GM12875 (cell line): ENCODE data around the gene GMCL1.
A peak's percentile ranks its signal among the peaks of the same experiment; 100 is the strongest.
"Not testable (repeated sequence)": the region's sequence is repeated elsewhere in the genome, so short reads cannot be mapped to it uniquely, and the experiment has no call there.

Experiments used
- H3K4me3 ChIP-seq: one replicate; pipeline ENCODE4 v1.5.1; 2011; ENCODE audit warnings: low read depth, low read length, control low read depth
- TF ChIP-seq, protein P1 (sequence below): IDR thresholded peaks from 2 replicates; pipeline ENCODE4 v1.5.1; 2011; ENCODE audit warnings: low read depth, mild to moderate bottlenecking, control low read depth, inconsistent platforms, low read length, moderate library complexity, borderline replicate concordance; ENCODE audit not compliant: insufficient read depth

Gene GMCL1

DNA sequence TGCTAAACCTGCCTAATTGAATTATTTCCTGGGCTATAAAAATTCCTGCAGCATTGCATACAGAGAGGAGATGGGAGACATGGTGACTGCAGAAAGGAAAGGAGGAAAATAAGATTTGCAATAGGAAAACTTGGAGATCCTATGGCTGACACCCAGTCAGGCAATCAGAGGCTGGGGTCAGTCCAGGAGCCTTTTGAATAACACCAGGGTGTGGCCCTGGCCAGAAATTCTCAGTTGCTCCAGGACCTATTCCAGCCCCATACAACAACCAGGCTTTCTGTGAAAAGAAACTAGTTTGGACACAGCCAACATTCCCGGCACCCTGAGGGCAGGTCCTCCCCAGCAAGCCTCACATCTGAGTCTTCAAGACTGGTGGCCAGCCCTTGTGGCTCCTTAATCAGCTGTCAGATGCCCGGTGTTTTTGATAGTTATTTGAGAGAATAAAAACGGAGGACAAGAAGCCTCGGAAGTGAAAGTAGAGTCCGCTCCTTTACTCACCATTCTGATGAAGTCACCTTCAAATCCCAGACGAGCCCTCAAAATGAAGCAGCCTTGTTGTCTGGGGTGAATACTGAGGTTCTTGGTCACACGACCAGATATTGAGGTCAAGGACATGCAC lies 31.1 kb upstream of the GMCL1 start:
- TF ChIP-seq, protein P1, sequence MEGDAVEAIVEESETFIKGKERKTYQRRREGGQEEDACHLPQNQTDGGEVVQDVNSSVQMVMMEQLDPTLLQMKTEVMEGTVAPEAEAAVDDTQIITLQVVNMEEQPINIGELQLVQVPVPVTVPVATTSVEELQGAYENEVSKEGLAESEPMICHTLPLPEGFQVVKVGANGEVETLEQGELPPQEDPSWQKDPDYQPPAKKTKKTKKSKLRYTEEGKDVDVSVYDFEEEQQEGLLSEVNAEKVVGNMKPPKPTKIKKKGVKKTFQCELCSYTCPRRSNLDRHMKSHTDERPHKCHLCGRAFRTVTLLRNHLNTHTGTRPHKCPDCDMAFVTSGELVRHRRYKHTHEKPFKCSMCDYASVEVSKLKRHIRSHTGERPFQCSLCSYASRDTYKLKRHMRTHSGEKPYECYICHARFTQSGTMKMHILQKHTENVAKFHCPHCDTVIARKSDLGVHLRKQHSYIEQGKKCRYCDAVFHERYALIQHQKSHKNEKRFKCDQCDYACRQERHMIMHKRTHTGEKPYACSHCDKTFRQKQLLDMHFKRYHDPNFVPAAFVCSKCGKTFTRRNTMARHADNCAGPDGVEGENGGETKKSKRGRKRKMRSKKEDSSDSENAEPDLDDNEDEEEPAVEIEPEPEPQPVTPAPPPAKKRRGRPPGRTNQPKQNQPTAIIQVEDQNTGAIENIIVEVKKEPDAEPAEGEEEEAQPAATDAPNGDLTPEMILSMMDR, result no peak
- peak overlapping the region; percentile 46 for H3K4me3 ChIP-seq

DNA sequence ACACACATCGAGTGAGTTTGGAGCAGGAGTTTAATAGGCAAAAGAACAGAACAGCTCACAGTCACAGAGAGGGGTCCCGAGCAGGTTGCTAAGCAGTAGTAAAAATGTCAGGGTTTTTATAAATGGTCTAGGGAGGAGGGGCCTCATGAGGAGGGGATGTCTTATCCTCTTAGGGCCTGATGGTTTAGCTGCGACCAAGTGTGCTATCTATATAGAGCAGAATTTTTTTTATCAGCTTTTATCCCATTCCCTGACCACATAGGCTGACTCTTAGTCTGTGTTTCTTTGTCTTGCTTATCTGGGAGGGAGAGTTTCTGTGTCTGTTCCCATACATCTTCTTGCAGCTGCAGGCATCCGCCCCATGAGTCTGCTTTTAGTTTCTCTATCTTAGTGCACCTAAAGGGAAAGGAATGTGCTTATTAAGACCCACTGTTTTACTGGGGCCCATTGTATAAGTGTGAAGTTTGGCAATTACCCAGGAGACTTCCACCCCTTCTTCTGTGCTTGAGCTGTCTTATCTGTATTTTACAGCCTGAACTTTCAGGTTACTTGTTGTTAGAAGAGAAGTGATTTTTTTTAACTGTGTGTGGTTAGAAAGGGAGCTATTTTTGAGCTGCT lies 30.4 kb upstream of the GMCL1 start:
- H3K4me3 ChIP-seq, result peak overlapping the region; percentile 46
- TF ChIP-seq, protein P1, result no peak

DNA sequence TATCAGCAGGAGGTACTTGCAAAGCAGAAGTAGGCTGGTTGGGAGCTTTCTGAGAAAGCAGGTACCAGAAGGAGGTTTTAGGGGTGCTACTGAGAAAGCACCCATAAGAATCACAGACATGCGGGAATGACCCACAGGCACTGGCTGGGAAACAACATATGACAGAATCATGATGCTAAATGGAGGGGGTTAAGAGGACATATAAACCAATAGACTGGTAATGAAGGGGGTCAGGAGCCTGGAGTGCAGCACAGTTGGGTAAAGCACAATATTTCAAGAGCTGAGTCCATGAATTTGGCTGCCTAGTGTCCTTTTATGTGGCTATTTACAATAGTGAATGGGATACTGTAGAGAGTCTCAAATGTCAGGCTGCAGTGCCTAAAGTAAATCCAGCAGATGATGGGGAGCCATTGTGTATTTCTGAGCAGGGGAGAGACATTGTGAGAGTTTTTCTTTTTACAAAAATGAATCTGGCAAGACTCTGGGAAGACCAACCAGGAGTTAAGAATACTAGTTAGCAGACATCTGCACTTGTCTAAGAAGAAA lies 27.6 kb upstream of the GMCL1 start:
- TF ChIP-seq, protein P1, result no peak
- H3K4me3 ChIP-seq, result no peak overlapping the region

DNA sequence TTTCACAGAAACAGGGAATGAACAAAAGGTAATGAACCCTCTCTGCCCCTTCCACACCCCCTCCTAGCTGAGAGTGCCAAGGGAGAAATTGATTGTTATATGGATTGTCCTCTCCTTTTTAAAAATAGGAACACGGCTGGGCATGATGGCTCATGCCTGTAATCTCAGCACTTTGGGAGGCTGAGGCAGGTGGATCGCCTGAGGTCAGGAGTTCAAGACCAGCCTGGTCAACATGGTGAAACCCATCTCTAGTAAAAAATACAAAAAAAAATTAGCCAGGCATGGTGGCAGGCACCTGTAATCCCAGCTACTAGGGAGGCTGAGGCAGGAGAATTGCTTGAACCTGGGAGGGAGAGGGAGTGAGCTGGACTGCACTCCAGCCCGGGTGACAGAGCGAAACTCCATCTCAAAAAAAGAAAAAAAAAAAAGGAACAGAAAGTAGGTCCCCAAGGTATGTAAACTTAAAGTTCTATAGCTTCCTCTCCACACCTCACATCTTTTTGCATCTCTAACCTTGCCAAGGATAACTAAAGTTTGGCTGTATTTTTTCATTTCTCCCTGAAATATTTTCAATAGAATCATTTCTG lies 26.6 kb upstream of the GMCL1 start:
- not testable (repeated sequence) for H3K4me3 ChIP-seq

DNA sequence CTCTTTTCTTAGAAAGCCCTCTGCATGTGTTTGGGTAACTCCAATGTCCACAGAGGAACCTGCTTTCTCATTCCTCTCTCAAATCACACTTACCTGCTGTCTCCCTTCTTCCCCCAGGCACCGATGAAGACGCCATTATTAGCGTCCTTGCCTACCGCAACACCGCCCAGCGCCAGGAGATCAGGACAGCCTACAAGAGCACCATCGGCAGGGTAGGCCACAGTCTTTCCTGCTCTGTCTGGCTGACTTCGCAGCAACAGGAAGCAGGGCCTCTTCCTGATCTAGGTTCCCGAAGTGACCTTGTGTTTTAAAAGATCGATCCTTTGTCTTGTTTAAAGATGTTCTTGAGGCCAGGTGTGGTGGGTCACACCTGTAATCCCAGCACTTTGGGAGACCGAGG lies 25.0 kb upstream of the GMCL1 start:
- no peak overlapping the region for H3K4me3 ChIP-seq
- TF ChIP-seq, protein P1, result no peak

DNA sequence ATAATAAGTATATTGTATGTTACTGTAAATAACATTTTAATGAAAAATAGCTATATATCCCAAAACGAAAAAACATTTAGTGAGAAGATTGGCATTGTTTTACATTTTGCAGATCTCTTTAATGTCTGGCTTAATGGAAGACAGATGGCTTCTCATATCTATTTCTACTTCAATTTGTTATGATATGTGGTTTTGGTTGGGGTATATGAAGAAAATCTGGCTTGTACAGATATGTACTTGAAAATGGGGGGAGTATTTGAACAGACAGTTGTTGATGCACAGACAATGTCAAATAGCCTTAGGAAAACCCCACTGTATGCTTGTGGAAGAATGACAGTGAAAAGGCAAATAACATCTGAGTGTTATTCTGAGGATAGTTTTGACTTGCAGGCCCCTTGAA lies 23.6 kb upstream of the GMCL1 start:
- TF ChIP-seq, protein P1, result no peak
- no peak overlapping the region for H3K4me3 ChIP-seq

DNA sequence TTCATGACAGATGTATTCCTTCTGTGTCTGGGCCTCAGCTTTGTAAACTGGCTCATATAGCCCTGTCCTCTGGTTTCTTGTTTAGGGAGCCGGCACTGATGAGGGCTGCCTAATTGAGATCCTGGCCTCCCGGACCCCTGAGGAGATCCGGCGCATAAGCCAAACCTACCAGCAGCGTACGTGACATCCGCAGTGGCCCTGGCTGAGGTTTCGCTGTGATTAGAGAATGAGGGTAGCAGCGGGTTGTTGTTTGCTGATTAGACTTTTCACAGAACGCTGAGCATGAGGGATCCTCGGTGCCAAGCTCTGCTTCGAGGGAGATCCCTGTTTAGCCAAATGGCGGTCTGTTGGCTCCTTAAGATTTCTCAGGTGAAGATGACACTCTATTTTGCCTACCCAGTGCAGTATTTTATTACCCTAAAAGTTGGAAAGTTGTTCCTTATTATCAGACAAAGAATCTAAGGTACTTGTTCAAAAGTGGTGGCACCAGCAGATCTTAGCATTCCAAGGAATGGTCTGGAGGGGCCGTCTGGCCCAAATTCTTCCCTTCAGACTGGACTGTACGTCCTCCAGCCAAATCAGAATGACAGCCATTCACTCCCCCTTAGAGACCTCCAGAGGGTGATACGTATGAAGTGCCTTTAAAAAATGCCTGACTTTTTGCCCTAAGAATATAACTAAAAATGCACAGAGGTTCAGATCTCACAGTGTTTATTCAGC lies 21.5 kb upstream of the GMCL1 start:
- no peak overlapping the region for H3K4me3 ChIP-seq
- TF ChIP-seq, protein P1, result no peak
